HG03378 (cell line): ENCODE data around the gene DNAJC25.
"Not testable (repeated sequence)": the region's sequence is repeated elsewhere in the genome, so short reads cannot be mapped to it uniquely, and the experiment has no call there.

Source experiments
- ATAC-seq: cut with Tn5 transposase; IDR thresholded peaks from one replicate; pipeline ENCODE4 v1.9.1; 2021; ENCODE audit warnings: mild to moderate bottlenecking, moderate library complexity; ENCODE audit not compliant: unreplicated experiment

The DNAJC25 gene

GRCh38 chr9:111631214-111631971, at the start of gene DNAJC25:
DNAJC25 (plus strand) TSS chr9:111631334; CDS start chr9:111631408, 74 bp downstream.
- ATAC-seq, result peak; percentile 92

- no peak for ATAC-seq
Observed at GRCh38 chr9:111582888-111583287, 48.2 kb upstream of the DNAJC25 start.

GRCh38 chr9:111586378-111586777, 44.8 kb upstream of the DNAJC25 start:
- no peak for ATAC-seq

GRCh38 chr9:111588846-111589245, 42.3 kb upstream of the DNAJC25 start:
- no peak for ATAC-seq

- peak; percentile 60 for ATAC-seq
Observed at GRCh38 chr9:111597852-111598732, 33.0 kb upstream of the DNAJC25 start.

GRCh38 chr9:111598733-111599091, 32.4 kb upstream of the DNAJC25 start:
- ATAC-seq, result no peak

- no peak for ATAC-seq
Observed at GRCh38 chr9:111599092-111599954, 31.8 kb upstream of the DNAJC25 start, which contains the start of gene PTGR1. PTGR1 (minus strand) TSS chr9:111599647; CDS start chr9:111597422, 2,225 bp downstream.

GRCh38 chr9:111599955-111600343, 31.2 kb upstream of the DNAJC25 start:
- ATAC-seq, result no peak

- ATAC-seq, result no peak
Observed at GRCh38 chr9:111601237-111602018, 29.7 kb upstream of the DNAJC25 start.

- no peak for ATAC-seq
Observed at GRCh38 chr9:111603041-111603440, 28.1 kb upstream of the DNAJC25 start.

GRCh38 chr9:111604054-111604615, 27.0 kb upstream of the DNAJC25 start:
- no peak for ATAC-seq

- no peak for ATAC-seq
Observed at GRCh38 chr9:111605041-111605559, 26.0 kb upstream of the DNAJC25 start.

- no peak for ATAC-seq
Observed at GRCh38 chr9:111610149-111610548, 21.0 kb upstream of the DNAJC25 start.

GRCh38 chr9:111610845-111611244, 20.3 kb upstream of the DNAJC25 start:
- no peak for ATAC-seq

- ATAC-seq, result no peak
Observed at GRCh38 chr9:111613436-111614040, 17.6 kb upstream of the DNAJC25 start.

- ATAC-seq, result no peak
Observed at GRCh38 chr9:111615928-111616327, 15.2 kb upstream of the DNAJC25 start.

GRCh38 chr9:111617349-111617748, 13.8 kb upstream of the DNAJC25 start:
- ATAC-seq, result not testable (repeated sequence)

GRCh38 chr9:111621895-111622480, 9.1 kb upstream of the DNAJC25 start:
- ATAC-seq, result no peak

- no peak for ATAC-seq
Observed at GRCh38 chr9:111622626-111623025, 8.5 kb upstream of the DNAJC25 start.
